K562 (cell line): ENCODE results near the gene DLL4. TPM values are rescaled to one million over a fixed set of nuclear protein-coding genes. Genes with fewer than 3 reads are reported as not detected.

Experiments
- ATAC-seq: fragments of 200-7000 bp; cut with Tn5 transposase; 3 replicates; pipeline ENCODE4 v1.9.1; 2020; ENCODE audit warnings: moderate library complexity
- BruUV-seq: library from RNA; stranded (reverse); fragments of 400-500 nt; replicated peaks from 2 replicates; lab custom pipeline; 2021; lab: Mats Ljungman, UMichigan
- CTCF ChIA-PET: fragments of 300-600 bp; formaldehyde crosslinking; extraction: SDS; loops from one replicate; lab custom pipeline; 2021; ENCODE audit warnings: low intra/inter-chr PET ratio; lab: Yijun Ruan, JAX
- POLR2A ChIA-PET: fragments of 300-600, 350-650 bp; sonication (Branson Sonifier 250); formaldehyde crosslinking; extraction: SDS; loops from one replicate; lab custom pipeline; 2021; ENCODE audit warnings: antibody characterized with exemption, inconsistent platforms; lab: Yijun Ruan, JAX
- DNase-seq, 4 experiments: peaks; one replicate each; pipeline versions ENCODE4 v3.0.0 to v3.0.0-alpha.2; 2011 to 2018; ENCODE audit warnings: low spot score in 3 of 4, mixed read lengths in 3 of 4; ENCODE audit errors: extremely low read depth in 1 of 4
- FAIRE-seq: peaks from 2 replicates; lab custom pipeline; 2011; peaks lifted over from hg19 to GRCh38; lab: Jason Lieb, UNC
- H2AFZ ChIP-seq: 2 replicates; pipeline ENCODE4 v1.6.0; 2011; ENCODE audit warnings: low read depth, low read length, control low read depth, inconsistent platforms
- H3K27ac ChIP-seq: fragments of 200-600 bp; 3 replicates; pipeline ENCODE4 v1.8.0; 2011; ENCODE audit warnings: low read depth, mild to moderate bottlenecking, control low read depth, inconsistent platforms, low read length, moderate library complexity, mixed read lengths; ENCODE audit errors: extremely low read depth
- H3K27me3 ChIP-seq, 2 experiments: fragments of 300-600 bp in 1 of 2; 2 replicates in 1 of 2; 3 replicates in 1 of 2; pipeline versions ENCODE4 v1.6.0 to v1.8.0; 2011; ENCODE audit warnings: inconsistent platforms in 2 of 2, low read length in 2 of 2, mild to moderate bottlenecking in 1 of 2, mixed read lengths in 1 of 2, moderate library complexity in 1 of 2; ENCODE audit not compliant: control insufficient read depth in 2 of 2, insufficient read depth in 2 of 2
- H3K36me3 ChIP-seq: fragments of 300-600 bp; 3 replicates; pipeline ENCODE4 v1.8.0; 2011; ENCODE audit warnings: mild to moderate bottlenecking, low read length, inconsistent platforms; ENCODE audit not compliant: control insufficient read depth, insufficient read depth
- H3K4me1 ChIP-seq, 2 experiments: fragments of 200-600 bp in 1 of 2; replicated peaks in 1 of 2; 2 replicates in 1 of 2; 3 replicates in 1 of 2; pipeline versions ENCODE4 v1.5.1 to v1.8.0; 2011; ENCODE audit warnings: inconsistent platforms in 2 of 2, low read length in 2 of 2, mild to moderate bottlenecking in 1 of 2, mixed read lengths in 1 of 2, moderate library complexity in 1 of 2; ENCODE audit not compliant: control insufficient read depth in 2 of 2, insufficient read depth in 2 of 2
- H3K4me2 ChIP-seq: 2 replicates; pipeline ENCODE4 v1.6.1; 2011; ENCODE audit warnings: low read length, control low read depth, inconsistent platforms, mixed read lengths; ENCODE audit not compliant: insufficient read depth
- H3K4me3 ChIP-seq: fragments of 200-600 bp; sonication (generic), shearing (Covaris generic); 2 replicates; pipeline ENCODE4 v1.5.1; 2016; ENCODE audit warnings: control low read depth, inconsistent platforms
- H3K79me2 ChIP-seq: fragments of 200-600 bp; 3 replicates; pipeline ENCODE4 v1.8.0; 2011; ENCODE audit warnings: low read length, inconsistent platforms; ENCODE audit not compliant: control insufficient read depth, insufficient read depth
- H3K9ac ChIP-seq, 2 experiments: 2 replicates each; pipeline versions ENCODE4 v1.6.0 to v1.6.1; 2011; ENCODE audit warnings: low read depth in 2 of 2, low read length in 2 of 2, control low read depth in 1 of 2, inconsistent platforms in 1 of 2, mild to moderate bottlenecking in 1 of 2, mixed read lengths in 1 of 2; ENCODE audit not compliant: insufficient read depth in 1 of 2
- H3K9me1 ChIP-seq: one replicate; pipeline ENCODE4 v1.6.0; 2011; ENCODE audit warnings: inconsistent platforms, mild to moderate bottlenecking, low read length, moderate library complexity; ENCODE audit not compliant: control insufficient read depth, insufficient read depth
- H3K9me3 ChIP-seq: replicated peaks from 2 replicates; pipeline ENCODE4 v1.5.1; 2011; ENCODE audit warnings: low read depth, low read length, inconsistent platforms; ENCODE audit not compliant: control insufficient read depth, insufficient read depth
- H4K20me1 ChIP-seq: replicated peaks from 2 replicates; pipeline ENCODE4 v1.6.1; 2011; ENCODE audit warnings: low read length, inconsistent platforms, mixed read lengths; ENCODE audit not compliant: control insufficient read depth, insufficient read depth
- CCNT2 ChIP-seq: IDR thresholded peaks from 2 replicates; pipeline ENCODE4 v1.6.1; 2011; ENCODE audit warnings: borderline replicate concordance, low read depth, mild to moderate bottlenecking, moderate library complexity, mixed read lengths, low read length; ENCODE audit not compliant: insufficient read length; ENCODE audit errors: extremely low read depth
- CHD2 ChIP-seq: IDR thresholded peaks from 2 replicates; pipeline ENCODE4 v1.6.1; 2011; ENCODE audit warnings: low read depth, low read length
- CHD7 ChIP-seq: fragments of 200-600 bp; sonication (generic); IDR thresholded peaks from one replicate; pipeline ENCODE4 v1.6.1; 2012; ENCODE audit warnings: mild to moderate bottlenecking, low read depth, low read length, inconsistent platforms
- SMARCE1 ChIP-seq: fragments of 450-650 bp; IDR thresholded peaks from 2 replicates; pipeline ENCODE4 v1.7.1; 2016; ENCODE audit warnings: mild to moderate bottlenecking
- TRIM28 ChIP-seq: fragments of 450-650 bp; IDR thresholded peaks from 2 replicates; pipeline ENCODE4 v1.6.1; 2017
- ZBTB9 ChIP-seq: fragments of 450-650 bp; formaldehyde crosslinking; IDR thresholded peaks from 2 replicates; pipeline ENCODE4 v1.4.0; 2020; ENCODE audit warnings: mild to moderate bottlenecking, moderate library complexity
- ZNF699 ChIP-seq: fragments of 250-450 bp; sonication (Bioruptor Pico); IDR thresholded peaks from 2 replicates; pipeline ENCODE4 v1.8.0; 2021; ENCODE audit warnings: mild to moderate bottlenecking, moderate library complexity; ENCODE audit not compliant: insufficient replicate concordance
- WGBS: fragments of 100-300 bp; shearing (Covaris generic); methylation state at CpG from one replicate; pipeline ENCODE4 v1.1.6; 2016; ENCODE audit warnings: low coverage, mixed read lengths; ENCODE audit not compliant: insufficient coverage; ENCODE audit errors: missing lambda C conversion rate; 5-methylcytosine and 5-hydroxymethylcytosine counted together
- in situ Hi-C: fragments of 300-500 bp; cut with MboI; formaldehyde crosslinking; loops from 4 replicates; pipeline ENCODE4 v1.15.0; 2018; ENCODE audit warnings: inconsistent platforms, mixed read lengths
- intact Hi-C: fragments of 100-400 bp; cut with micrococcal nuclease; formaldehyde crosslinking; loops from 2 replicates; pipeline ENCODE4 v1.14.2; 2022
- polyA plus RNA-seq, 8 experiments: library from polyadenylated mRNA; depleted of rRNA in 4 of 8; stranded (reverse) in 5 of 8; unstranded in 3 of 8; fragments of >200 nt; fragmentation: Nextera tagmentation in 2 of 8; fragmentation: Illumina TruSeq in 1 of 8; extraction: Ambion mirVana in 2 of 8; extraction: Trizol in 1 of 8; gene quantifications; 2 replicates each; pipeline versions ENCODE4 v1.2.1 to v1.2.3, GENCODE V29; 2011 to 2014; ENCODE audit warnings: inconsistent platforms in 1 of 8, missing spikeins in 1 of 8
- total RNA-seq, 7 experiments: library from RNA; depleted of rRNA in 6 of 7; stranded (reverse); fragments of >200 nt in 6 of 7; fragmentation: Illumina TruSeq in 2 of 7; extraction: Trizol in 2 of 7; gene quantifications; 2 replicates each; pipeline versions ENCODE4 v1.2.1 to v1.2.3, GENCODE V29; 2011 to 2021; ENCODE audit warnings: low replicate concordance in 1 of 7

Gene DLL4
- total and polyA plus RNA-seq, 9 of the 15 experiments (the other 6 are each of a cell fraction or from before 2014, with no cell fraction given): 0.04 to 1.1 (median 0.41) TPM; not detected in 1

GRCh38 chr15:40985541-40986330 is 56.6 kb downstream of the DLL4 start:
- CTCF ChIA-PET: no interaction called here
- no peak for FAIRE-seq

More at GRCh38 chr15:40985541-40986330, 56.6 kb downstream of the DLL4 start:
- DNase-seq (no peak), ATAC-seq (no peak)
- no peaks in the 10 kb centered on the region for H3K27me3 ChIP-seq
- BruUV-seq: no TSS peak
- in situ Hi-C loops: no loop called here
- TF ChIP-seq SMARCE1 (no peak), TRIM28 (no peak), CCNT2 (no peak), ZNF699 (CRISPR knock-in tag) (no peak), ZBTB9 (CRISPR knock-in tag) (no peak), CHD7 (no peak), CHD2 (no peak)
- no peaks in the 10 kb centered on the region for H3K9me1 ChIP-seq
- no peak overlapping the region for H2AFZ ChIP-seq
- H3K9ac ChIP-seq: no peak overlapping the region
- H3K27ac ChIP-seq: no peak overlapping the region
- 89% methylated on average over 6 of the region's 6 CpGs for WGBS
- intact Hi-C loops: no loop called here
- no peak overlapping the region for H3K4me2 ChIP-seq
- H3K36me3 ChIP-seq: peaks cover 89% of the 10 kb centered on the region
- no peak overlapping the region for H3K4me3 ChIP-seq
- no peaks in the 10 kb centered on the region for H3K79me2 ChIP-seq
- POLR2A ChIA-PET: interaction anchor here (1.2 kb wide), 1 partner anchor 13 kb away, joined by 3 read pairs; no protein-coding TSS in a partner anchor
- H4K20me1 ChIP-seq: no peaks in the 10 kb centered on the region; the same call in 1 of the 2 replicates
- H3K4me1 ChIP-seq: no peaks in the 10 kb centered on the region
- H3K9me3 ChIP-seq: no peaks in the 10 kb centered on the region
